Measurements from ENCODE around the gene MAPK1.
A peak's percentile ranks its signal among the peaks of the same experiment; 100 is the strongest.
"Not testable (repeated sequence)": the region's sequence is repeated elsewhere in the genome, so short reads cannot be mapped to it uniquely, and the experiment has no call there.

Gene MAPK1

GRCh38 chr22:21848057-21848456 lies 19.4 kb downstream of the MAPK1 start:
- not testable (repeated sequence) for H3K4me3 ChIP-seq (ENCODE audit: low read depth in 1 of 5, low read length in 5 of 5)
- H3K4me1 ChIP-seq (ENCODE audit: control insufficient read depth in 5 of 5, insufficient read depth in 5 of 5, low read length in 5 of 5): peaks cover 0 to 17% (median 11%) of the 10 kb centered on the region in 5 donors

DNA sequence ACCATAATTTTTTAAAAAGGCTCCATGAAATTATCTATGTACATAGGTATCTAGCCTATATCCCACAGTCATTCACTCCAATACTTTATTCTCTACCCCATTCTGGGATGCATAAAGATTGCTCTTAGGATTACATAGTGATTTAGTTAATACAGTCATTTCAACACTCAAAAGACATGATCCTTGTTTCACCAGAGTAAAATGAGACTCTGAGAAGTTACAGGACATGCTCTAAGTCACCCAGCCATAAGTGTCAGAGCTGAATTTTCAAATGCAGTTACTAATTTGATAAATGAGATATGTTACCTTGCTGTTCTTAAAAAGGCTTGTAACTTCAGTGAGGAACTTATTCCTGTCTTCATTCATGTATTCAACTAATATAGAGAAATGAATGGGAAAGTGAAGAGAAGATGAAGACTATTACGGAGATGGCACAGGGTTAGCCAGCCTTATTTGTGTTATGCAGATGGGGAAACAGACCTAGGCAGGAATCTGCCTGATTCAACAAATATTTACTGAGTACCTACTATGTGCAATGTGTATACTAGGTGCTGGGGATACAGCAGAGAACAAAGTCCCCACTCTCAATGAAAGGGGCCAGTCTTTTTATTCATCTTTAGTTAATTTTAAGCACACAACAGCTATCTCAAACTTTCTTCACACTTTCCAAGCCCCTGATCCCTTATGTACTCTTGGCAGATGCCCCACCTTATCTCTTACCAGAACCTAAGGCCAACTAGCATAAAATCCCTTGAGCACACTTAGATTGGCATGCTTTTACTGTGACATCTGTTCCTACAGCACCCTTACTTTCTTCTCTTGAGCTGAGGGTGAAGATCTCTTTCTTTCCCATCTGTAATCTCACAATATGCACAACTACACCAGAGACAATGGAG lies 21.6 kb downstream of the MAPK1 start:
- H3K4me3 ChIP-seq (ENCODE audit: low read depth in 1 of 5, low read length in 5 of 5): no peak overlapping the region
- no peak overlapping the region for H3K27ac ChIP-seq (ENCODE audit: low read depth, low read length)
- H3K4me1 ChIP-seq (ENCODE audit: control insufficient read depth in 5 of 5, insufficient read depth in 5 of 5, low read length in 5 of 5): peaks cover 0 to 17% (median 11%) of the 10 kb centered on the region in 5 donors
- H3K9me3 ChIP-seq (ENCODE audit: control insufficient read depth in 5 of 5, low read length in 5 of 5): no peaks in the 10 kb centered on the region
- no peaks in the 10 kb centered on the region for H3K36me3 ChIP-seq (ENCODE audit: control insufficient read depth in 5 of 5, insufficient read depth in 5 of 5, low read length in 5 of 5)
- no peak overlapping the region for H3K9ac ChIP-seq (ENCODE audit: low read length in 5 of 5)
- no peaks in the 10 kb centered on the region for H3K27me3 ChIP-seq (ENCODE audit: control insufficient read depth in 5 of 5, insufficient read depth in 4 of 5, low read length in 5 of 5)

More at GRCh38 chr22:21848057-21848456, 19.4 kb downstream of the MAPK1 start:
- not testable (repeated sequence) for H3K9ac ChIP-seq (ENCODE audit: low read length in 5 of 5); H3K27ac ChIP-seq (ENCODE audit: low read depth, low read length); H3K9me3 ChIP-seq (ENCODE audit: control insufficient read depth in 5 of 5, low read length in 5 of 5); H3K36me3 ChIP-seq (ENCODE audit: control insufficient read depth in 5 of 5, insufficient read depth in 5 of 5, low read length in 5 of 5); H3K27me3 ChIP-seq (ENCODE audit: control insufficient read depth in 5 of 5, insufficient read depth in 4 of 5, low read length in 5 of 5)

DNA sequence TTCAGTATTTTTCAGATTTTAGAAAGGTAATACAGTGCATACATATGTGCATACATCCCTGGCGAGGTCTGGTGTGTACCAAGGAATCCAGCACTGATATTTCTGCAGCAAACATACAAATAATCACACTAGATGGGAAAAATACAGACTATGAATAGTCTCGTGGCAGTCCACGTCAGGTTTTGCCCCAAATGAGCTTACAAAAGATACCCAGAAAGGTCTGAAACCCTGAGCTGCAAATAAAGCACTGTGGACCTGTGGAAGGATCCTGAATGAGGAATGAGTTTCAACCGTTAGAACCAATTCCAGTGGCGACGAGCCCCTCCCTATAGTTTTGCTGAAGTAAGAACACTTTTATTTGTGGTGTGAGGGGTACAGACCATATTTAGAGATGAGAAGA lies 24.5 kb downstream of the MAPK1 start:
- Histone ChIP-seq H3K4me1 (ENCODE audit: control insufficient read depth in 5 of 5, insufficient read depth in 5 of 5, low read length in 5 of 5) (peaks cover 0 to 11% (median 8%) of the 10 kb centered on the region in 5 donors), H3K27ac (ENCODE audit: low read depth, low read length) (no peak overlapping the region)

DNA sequence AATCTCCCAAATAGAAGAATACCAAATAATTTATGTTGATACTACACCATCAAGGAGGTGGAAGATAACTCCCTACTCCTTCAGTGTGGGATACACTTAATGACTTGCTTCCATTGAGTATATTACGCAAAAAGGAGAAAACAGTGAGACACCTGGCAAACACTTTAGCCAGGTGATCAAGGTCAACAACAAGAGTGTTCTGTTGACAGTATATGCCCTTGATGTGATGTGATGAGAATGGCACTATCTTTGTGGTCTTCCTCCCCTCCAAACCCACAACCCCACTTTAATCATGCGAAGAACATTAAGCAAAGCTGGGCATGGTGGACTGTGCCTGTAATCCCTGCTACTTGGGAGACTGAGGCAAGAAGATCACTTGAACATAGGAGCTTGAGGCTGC lies 26.0 kb downstream of the MAPK1 start:
- H3K4me3 ChIP-seq (ENCODE audit: low read depth in 1 of 5, low read length in 5 of 5): no peak overlapping the region
- H3K9me3 ChIP-seq (ENCODE audit: control insufficient read depth in 5 of 5, low read length in 5 of 5): no peaks in the 10 kb centered on the region
- no peaks in the 10 kb centered on the region for H3K27me3 ChIP-seq (ENCODE audit: control insufficient read depth in 5 of 5, insufficient read depth in 4 of 5, low read length in 5 of 5)
- H3K9ac ChIP-seq (ENCODE audit: low read length in 5 of 5): no peak overlapping the region
- H3K36me3 ChIP-seq (ENCODE audit: control insufficient read depth in 5 of 5, insufficient read depth in 5 of 5, low read length in 5 of 5): no peaks in the 10 kb centered on the region
- peaks cover 3 to 22% (median 17%) of the 10 kb centered on the region in 5 donors for H3K4me1 ChIP-seq (ENCODE audit: control insufficient read depth in 5 of 5, insufficient read depth in 5 of 5, low read length in 5 of 5)
- no peak overlapping the region for H3K27ac ChIP-seq (ENCODE audit: low read depth, low read length)

More for the DNA sequence above, 24.5 kb downstream of the MAPK1 start:
- H3K4me3 ChIP-seq (ENCODE audit: low read depth in 1 of 5, low read length in 5 of 5): no peak overlapping the region
- no peaks in the 10 kb centered on the region for H3K9me3 ChIP-seq (ENCODE audit: control insufficient read depth in 5 of 5, low read length in 5 of 5)
- H3K27me3 ChIP-seq (ENCODE audit: control insufficient read depth in 5 of 5, insufficient read depth in 4 of 5, low read length in 5 of 5): no peaks in the 10 kb centered on the region
- H3K36me3 ChIP-seq (ENCODE audit: control insufficient read depth in 5 of 5, insufficient read depth in 5 of 5, low read length in 5 of 5): no peaks in the 10 kb centered on the region
- H3K9ac ChIP-seq (ENCODE audit: low read length in 5 of 5): no peak overlapping the region

- Histone ChIP-seq H3K27me3 (ENCODE audit: control insufficient read depth in 5 of 5, insufficient read depth in 4 of 5, low read length in 5 of 5) (no peaks in the 10 kb centered on the region), H3K9me3 (ENCODE audit: control insufficient read depth in 5 of 5, low read length in 5 of 5) (no peaks in the 10 kb centered on the region), H3K27ac (ENCODE audit: low read depth, low read length) (no peak overlapping the region), H3K9ac (ENCODE audit: low read length in 5 of 5) (no peak overlapping the region), H3K4me1 (ENCODE audit: control insufficient read depth in 5 of 5, insufficient read depth in 5 of 5, low read length in 5 of 5) (peaks cover 3 to 16% (median 12%) of the 10 kb centered on the region in 5 donors), H3K36me3 (ENCODE audit: control insufficient read depth in 5 of 5, insufficient read depth in 5 of 5, low read length in 5 of 5) (no peaks in the 10 kb centered on the region), H3K4me3 (ENCODE audit: low read depth in 1 of 5, low read length in 5 of 5) (no peak overlapping the region)
Observed at GRCh38 chr22:21840236-21840823, 27.1 kb downstream of the MAPK1 start.

GRCh38 chr22:21839765-21840140 lies 27.7 kb downstream of the MAPK1 start:
- H3K4me3 ChIP-seq (ENCODE audit: low read depth in 1 of 5, low read length in 5 of 5): no peak overlapping the region
- no peaks in the 10 kb centered on the region for H3K27me3 ChIP-seq (ENCODE audit: control insufficient read depth in 5 of 5, insufficient read depth in 4 of 5, low read length in 5 of 5)
- no peak overlapping the region for H3K9ac ChIP-seq (ENCODE audit: low read length in 5 of 5)
- H3K27ac ChIP-seq (ENCODE audit: low read depth, low read length): no peak overlapping the region
- H3K36me3 ChIP-seq (ENCODE audit: control insufficient read depth in 5 of 5, insufficient read depth in 5 of 5, low read length in 5 of 5): no peaks in the 10 kb centered on the region
- H3K9me3 ChIP-seq (ENCODE audit: control insufficient read depth in 5 of 5, low read length in 5 of 5): no peaks in the 10 kb centered on the region
- H3K4me1 ChIP-seq (ENCODE audit: control insufficient read depth in 5 of 5, insufficient read depth in 5 of 5, low read length in 5 of 5): peaks cover 3 to 21% (median 16%) of the 10 kb centered on the region in 5 donors

DNA sequence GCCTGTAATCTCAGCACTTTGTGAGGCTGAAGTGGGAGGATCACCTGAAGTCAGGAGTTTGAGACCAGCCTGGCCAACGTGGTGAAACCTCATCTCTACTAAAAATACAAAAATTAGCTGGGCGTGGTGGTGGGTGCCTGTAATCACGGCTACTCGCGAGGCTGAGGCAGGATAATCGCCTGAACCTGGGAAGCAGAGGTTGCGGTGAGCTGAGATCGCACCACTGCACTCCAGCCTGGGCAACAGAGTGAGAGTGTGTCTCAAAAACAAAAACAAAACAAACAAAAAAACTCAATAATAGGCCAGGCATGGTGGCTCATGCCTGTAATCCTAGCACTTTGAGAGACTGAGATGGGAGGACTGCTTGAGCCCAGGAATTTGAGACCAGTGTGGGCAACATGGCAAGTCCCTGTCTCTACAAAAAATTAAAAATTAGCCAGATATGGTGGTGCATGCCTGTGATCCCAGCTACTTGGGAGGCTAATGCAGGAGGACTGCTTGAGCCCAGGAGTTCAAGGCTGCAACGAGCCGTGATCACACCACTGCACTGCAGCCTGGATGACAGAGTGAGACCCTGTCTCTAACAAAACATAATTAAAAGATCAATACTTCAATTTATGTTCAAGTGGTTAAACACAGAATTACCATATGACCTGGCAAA lies 28.2 kb downstream of the MAPK1 start:
- H3K9me3 ChIP-seq (ENCODE audit: control insufficient read depth in 5 of 5, low read length in 5 of 5); H3K4me3 ChIP-seq (ENCODE audit: low read depth in 1 of 5, low read length in 5 of 5); H3K27ac ChIP-seq (ENCODE audit: low read depth, low read length); H3K36me3 ChIP-seq (ENCODE audit: control insufficient read depth in 5 of 5, insufficient read depth in 5 of 5, low read length in 5 of 5); H3K27me3 ChIP-seq (ENCODE audit: control insufficient read depth in 5 of 5, insufficient read depth in 4 of 5, low read length in 5 of 5); H3K9ac ChIP-seq (ENCODE audit: low read length in 5 of 5): not testable (repeated sequence)
- H3K4me1 ChIP-seq (ENCODE audit: control insufficient read depth in 5 of 5, insufficient read depth in 5 of 5, low read length in 5 of 5): peaks cover 3 to 23% (median 16%) of the 10 kb centered on the region in 5 donors

DNA sequence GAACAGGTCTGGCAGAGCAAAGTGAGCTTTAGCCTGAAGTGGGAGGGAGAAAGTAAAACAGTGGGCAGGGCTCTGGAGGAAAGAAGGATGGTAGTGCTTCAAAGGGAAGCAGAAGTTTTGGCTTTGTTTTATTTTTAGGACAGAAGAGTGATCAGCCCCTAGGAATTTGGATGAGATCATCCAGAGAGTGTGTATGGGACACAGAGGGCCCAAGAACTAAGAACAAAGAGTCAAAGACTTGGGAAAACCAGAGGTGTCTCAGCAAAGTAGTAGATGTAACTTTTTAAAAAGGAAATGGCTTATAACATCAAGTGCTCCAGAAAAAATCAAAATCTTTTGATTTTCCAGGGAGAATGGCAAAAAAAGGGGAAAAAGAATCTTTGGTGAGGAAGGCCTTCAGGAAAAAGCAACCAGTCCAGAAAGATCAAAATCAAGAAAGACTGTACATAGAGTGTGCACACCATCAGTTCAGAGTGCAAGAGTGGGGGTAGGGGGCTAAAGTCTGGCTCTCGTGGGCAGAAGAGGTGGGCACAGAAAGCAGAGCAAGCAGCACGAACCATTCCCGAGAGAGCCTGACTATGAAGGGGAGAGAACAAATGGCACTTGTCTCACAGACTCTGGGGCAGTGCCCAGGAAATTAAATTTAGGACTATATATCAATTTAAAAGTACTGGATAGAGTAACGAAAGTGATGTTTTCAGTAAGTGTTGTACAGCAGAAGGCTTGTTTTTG lies 30.0 kb downstream of the MAPK1 start:
- no peaks in the 10 kb centered on the region for H3K27me3 ChIP-seq (ENCODE audit: control insufficient read depth in 5 of 5, insufficient read depth in 4 of 5, low read length in 5 of 5)
- H3K27ac ChIP-seq (ENCODE audit: low read depth, low read length): no peak overlapping the region
- H3K4me3 ChIP-seq (ENCODE audit: low read depth in 1 of 5, low read length in 5 of 5): peak overlapping the region in 1 of 5 donors; percentile 8
- H3K9ac ChIP-seq (ENCODE audit: low read length in 5 of 5): peak overlapping the region in 4 of 5 donors; percentile 13 to 45 (median 24)
- no peaks in the 10 kb centered on the region for H3K36me3 ChIP-seq (ENCODE audit: control insufficient read depth in 5 of 5, insufficient read depth in 5 of 5, low read length in 5 of 5)
- H3K9me3 ChIP-seq (ENCODE audit: control insufficient read depth in 5 of 5, low read length in 5 of 5): no peaks in the 10 kb centered on the region
- peaks cover 5 to 28% (median 22%) of the 10 kb centered on the region in 5 donors for H3K4me1 ChIP-seq (ENCODE audit: control insufficient read depth in 5 of 5, insufficient read depth in 5 of 5, low read length in 5 of 5)

GRCh38 chr22:21836486-21836885 lies 31.0 kb downstream of the MAPK1 start:
- not testable (repeated sequence) for H3K9me3 ChIP-seq (ENCODE audit: control insufficient read depth in 5 of 5, low read length in 5 of 5); H3K9ac ChIP-seq (ENCODE audit: low read length in 5 of 5); H3K36me3 ChIP-seq (ENCODE audit: control insufficient read depth in 5 of 5, insufficient read depth in 5 of 5, low read length in 5 of 5); H3K4me3 ChIP-seq (ENCODE audit: low read depth in 1 of 5, low read length in 5 of 5); H3K27me3 ChIP-seq (ENCODE audit: control insufficient read depth in 5 of 5, insufficient read depth in 4 of 5, low read length in 5 of 5); H3K27ac ChIP-seq (ENCODE audit: low read depth, low read length)
- peaks cover 6 to 33% (median 29%) of the 10 kb centered on the region in 5 donors for H3K4me1 ChIP-seq (ENCODE audit: control insufficient read depth in 5 of 5, insufficient read depth in 5 of 5, low read length in 5 of 5)

All from subcutaneous abdominal adipose tissue (tissue), 5 donors.